HEK293T (cell line): ENCODE measurements around the gene FBXO38.

Experiments used
- CTCF ChIA-PET: fragments of 350-600 bp; formaldehyde crosslinking; extraction: SDS; loops from one replicate; lab custom pipeline; 2021; ENCODE audit warnings: antibody characterized with exemption, inconsistent platforms; lab: Yijun Ruan, JAX
- POLR2A ChIA-PET: fragments of 350-600 bp; formaldehyde crosslinking; extraction: SDS; loops from one replicate; lab custom pipeline; 2020; ENCODE audit warnings: antibody characterized with exemption, inconsistent platforms; lab: Yijun Ruan, JAX
- DNase-seq: peaks from one replicate; pipeline ENCODE4 v3.0.0; 2012; ENCODE audit warnings: mixed read lengths; ENCODE audit errors: extremely low spot score
- ARNT ChIP-seq: fragments of 450-650 bp; IDR thresholded peaks from 2 replicates; pipeline ENCODE4 v1.6.1; 2017; ENCODE audit warnings: mild to moderate bottlenecking
- BHLHE40 ChIP-seq: fragments of 450-650 bp; IDR thresholded peaks from 2 replicates; pipeline ENCODE4 v1.6.1; 2016; ENCODE audit warnings: mild to moderate bottlenecking, moderate library complexity, borderline replicate concordance
- ELF4 ChIP-seq: fragments of 450-650 bp; IDR thresholded peaks from 2 replicates; pipeline ENCODE4 v1.6.1; 2017; ENCODE audit warnings: antibody characterized with exemption
- FOXA1 ChIP-seq: fragments of 450-650 bp; IDR thresholded peaks from 2 replicates; pipeline ENCODE4 v1.6.1; 2016; ENCODE audit warnings: mild to moderate bottlenecking
- HDGF ChIP-seq: fragments of 450-650 bp; IDR thresholded peaks from 2 replicates; pipeline ENCODE4 v1.6.1; 2017; ENCODE audit warnings: antibody characterized with exemption, borderline replicate concordance
- LEF1 ChIP-seq: fragments of 450-650 bp; IDR thresholded peaks from 2 replicates; pipeline ENCODE4 v1.6.1; 2017; ENCODE audit warnings: mild to moderate bottlenecking, borderline replicate concordance
- PKNOX1 ChIP-seq: fragments of 450-650 bp; IDR thresholded peaks from 2 replicates; pipeline ENCODE4 v1.6.1; 2016
- SP1 ChIP-seq: fragments of 450-650 bp; IDR thresholded peaks from 2 replicates; pipeline ENCODE4 v1.6.1; 2017

The FBXO38 gene

GRCh38 chr5:148491015-148491792 is 107.4 kb downstream of the FBXO38 start:
- DNase-seq: no peak
- ChIA-PET CTCF (interaction anchor here (1.8 kb wide), 1 partner anchor 8 kb away, joined by 7 read pairs; no protein-coding TSS in a partner anchor), POLR2A (no interaction called here)
- no peak for TF ChIP-seq PKNOX1
- no peak for TF ChIP-seq LEF1
- no peak for TF ChIP-seq ELF4
- TF ChIP-seq HDGF: no peak
- no peak for TF ChIP-seq BHLHE40
- TF ChIP-seq SP1: no peak
- TF ChIP-seq FOXA1: no peak

GRCh38 chr5:148491793-148492184 is 108.0 kb downstream of the FBXO38 start:
- no peak for TF ChIP-seq PKNOX1
- CTCF ChIA-PET: interaction anchor here (1.8 kb wide), 1 partner anchor 9 kb away, joined by 7 read pairs; no protein-coding TSS in a partner anchor
- POLR2A ChIA-PET: no interaction called here
- DNase-seq: no peak

GRCh38 chr5:148492351-148492750 is 108.6 kb downstream of the FBXO38 start:
- no peak for TF ChIP-seq ARNT
- POLR2A ChIA-PET: no interaction called here

More at GRCh38 chr5:148492351-148492750, 108.6 kb downstream of the FBXO38 start:
- no peak for DNase-seq
- CTCF ChIA-PET: interaction anchor here (1.8 kb wide), 1 partner anchor 10 kb away, joined by 7 read pairs; no protein-coding TSS in a partner anchor
